WERI-Rb-1 (cell line): ENCODE results near the gene CDK17.

Experiments used
- DNase-seq: peaks from one replicate; pipeline ENCODE4 v3.0.0-alpha.2; 2020
- H3K27ac ChIP-seq: fragments of 250-450 bp; sonication (Bioruptor Pico); 2 replicates; pipeline ENCODE4 v1.5.1; 2020; ENCODE audit warnings: mild to moderate bottlenecking, moderate library complexity
- H3K27me3 ChIP-seq: fragments of 250-450 bp; sonication (Bioruptor Pico); 2 replicates; pipeline ENCODE4 v1.5.1; 2021; ENCODE audit warnings: mild to moderate bottlenecking, low read depth, moderate library complexity; ENCODE audit not compliant: insufficient read depth, severe bottlenecking
- H3K36me3 ChIP-seq: fragments of 250-450 bp; sonication (Bioruptor Pico); 2 replicates; pipeline ENCODE4 v1.5.1; 2020; ENCODE audit warnings: mild to moderate bottlenecking, moderate library complexity
- H3K4me3 ChIP-seq: 2 replicates; pipeline ENCODE4 v1.5.1; 2011; ENCODE audit warnings: low read depth, mild to moderate bottlenecking, control low read depth, low read length
- H3K9me3 ChIP-seq: fragments of 250-450 bp; sonication (Bioruptor Pico); 2 replicates; pipeline ENCODE4 v1.5.1; 2021; ENCODE audit warnings: mild to moderate bottlenecking, moderate library complexity; ENCODE audit not compliant: severe bottlenecking
- CTCF ChIP-seq: IDR thresholded peaks from 2 replicates; pipeline ENCODE4 v1.5.1; 2011; ENCODE audit warnings: low read depth, mild to moderate bottlenecking, control low read depth, inconsistent platforms, low read length

CDK17 gene

GRCh38 chr12:96247563-96247962 lies 152.7 kb downstream of the CDK17 start:
- DNase-seq = no peak
- no peak for TF ChIP-seq CTCF
- H3K27ac ChIP-seq = no peak overlapping the region
- H3K9me3 ChIP-seq = no peaks in the 10 kb centered on the region
- H3K4me3 ChIP-seq = no peak overlapping the region
- no peaks in the 10 kb centered on the region for H3K27me3 ChIP-seq
- H3K36me3 ChIP-seq = no peaks in the 10 kb centered on the region; the same call in 1 of the 2 replicates

GRCh38 chr12:96246926-96247505 lies 153.2 kb downstream of the CDK17 start:
- no peak overlapping the region for H3K27ac ChIP-seq
- no peak for DNase-seq
- no peak for TF ChIP-seq CTCF
- H3K9me3 ChIP-seq = no peaks in the 10 kb centered on the region
- H3K36me3 ChIP-seq = no peaks in the 10 kb centered on the region; the same call in 1 of the 2 replicates
- H3K27me3 ChIP-seq = no peaks in the 10 kb centered on the region
- no peak overlapping the region for H3K4me3 ChIP-seq

- TF ChIP-seq CTCF = no peak
- no peaks in the 10 kb centered on the region for H3K27me3 ChIP-seq
- H3K9me3 ChIP-seq = no peaks in the 10 kb centered on the region
- no peak for DNase-seq
- H3K4me3 ChIP-seq = no peak overlapping the region
- H3K36me3 ChIP-seq = no peaks in the 10 kb centered on the region; the same call in 1 of the 2 replicates
- no peak overlapping the region for H3K27ac ChIP-seq
Observed at GRCh38 chr12:96244826-96245225, 155.4 kb downstream of the CDK17 start.

GRCh38 chr12:96242597-96242996 lies 157.6 kb downstream of the CDK17 start:
- Histone ChIP-seq H3K36me3 (no peaks in the 10 kb centered on the region; the same call in 1 of the 2 replicates), H3K27ac (no peak overlapping the region), H3K27me3 (no peaks in the 10 kb centered on the region), H3K4me3 (no peak overlapping the region), H3K9me3 (no peaks in the 10 kb centered on the region)
- no peak for TF ChIP-seq CTCF
- DNase-seq = no peak

GRCh38 chr12:96241846-96242256 lies 158.4 kb downstream of the CDK17 start:
- no peak overlapping the region for H3K4me3 ChIP-seq
- H3K27ac ChIP-seq = no peak overlapping the region
- H3K36me3 ChIP-seq = no peaks in the 10 kb centered on the region
- TF ChIP-seq CTCF = no peak
- no peak for DNase-seq
- no peaks in the 10 kb centered on the region for H3K27me3 ChIP-seq
- H3K9me3 ChIP-seq = no peaks in the 10 kb centered on the region

- Histone ChIP-seq H3K27me3 (no peaks in the 10 kb centered on the region), H3K36me3 (no peaks in the 10 kb centered on the region), H3K9me3 (no peaks in the 10 kb centered on the region), H3K27ac (no peak overlapping the region; the same call in 1 of the 2 replicates), H3K4me3 (no peak overlapping the region)
- TF ChIP-seq CTCF = no peak
- no peak for DNase-seq
Observed at GRCh38 chr12:96241431-96241830, 158.8 kb downstream of the CDK17 start.
